Caco-2 (cell line): ENCODE data around the gene NPHP4. TPM values are rescaled to one million over a fixed set of nuclear protein-coding genes. Genes with fewer than 3 reads are reported as not detected.
A peak's percentile ranks its signal among the peaks of the same experiment; 100 is the strongest.

Experiments
- BruUV-seq: library from RNA; stranded (reverse); fragments of 400-500 nt; replicated peaks from 2 replicates; lab custom pipeline; 2021; lab: Mats Ljungman, UMichigan
- CTCF ChIA-PET: fragments of 300-600 bp; sonication (Branson Sonifier 250); formaldehyde crosslinking; loops from one replicate; lab custom pipeline; 2022; ENCODE audit warnings: antibody characterized with exemption; lab: Charles Lee
- POLR2A ChIA-PET: fragments of 300-600 bp; sonication (Branson Sonifier 250); formaldehyde crosslinking; loops from one replicate; lab custom pipeline; 2022; ENCODE audit warnings: antibody characterized with exemption; lab: Charles Lee
- DNase-seq, 2 experiments: peaks; one replicate each; pipeline versions ENCODE4 v3.0.0 to v3.0.0-alpha.2; 2020 to 2022
- H3K27me3 ChIP-seq: replicated peaks from 2 replicates; pipeline ENCODE4 v1.6.0; 2011; ENCODE audit warnings: low read length; ENCODE audit not compliant: control insufficient read depth, insufficient read depth
- H3K36me3 ChIP-seq: 2 replicates; pipeline ENCODE4 v1.5.1; 2011; ENCODE audit warnings: low read length; ENCODE audit not compliant: control insufficient read depth, insufficient read depth
- H3K4me1 ChIP-seq: fragments of 250-450 bp; sonication (Bioruptor Pico); 2 replicates; pipeline ENCODE4 v1.5.1; 2020; ENCODE audit warnings: mild to moderate bottlenecking
- H3K4me3 ChIP-seq: 2 replicates; pipeline ENCODE4 v1.5.1; 2011; ENCODE audit warnings: low read depth, mild to moderate bottlenecking, control low read depth, low read length
- H3K9me3 ChIP-seq: fragments of 250-450 bp; sonication (Bioruptor Pico); 2 replicates; pipeline ENCODE4 v1.5.1; 2020; ENCODE audit warnings: mild to moderate bottlenecking, moderate library complexity
- H3K27ac Mint-ChIP-seq: one replicate; pipeline ENCODE4 v1.8.0; 2022; ENCODE audit warnings: mixed read lengths; ENCODE audit not compliant: unreplicated experiment
- H3K27me3 Mint-ChIP-seq: one replicate; pipeline ENCODE4 v1.8.0; 2022; ENCODE audit warnings: mixed read lengths; ENCODE audit not compliant: insufficient read depth, unreplicated experiment
- H3K36me3 Mint-ChIP-seq: one replicate; pipeline ENCODE4 v1.8.0; 2022; ENCODE audit warnings: mild to moderate bottlenecking, mixed read lengths; ENCODE audit not compliant: insufficient read depth, unreplicated experiment
- H3K4me1 Mint-ChIP-seq: one replicate; pipeline ENCODE4 v1.8.0; 2022; ENCODE audit warnings: low read depth, mixed read lengths; ENCODE audit not compliant: unreplicated experiment
- H3K4me3 Mint-ChIP-seq: one replicate; pipeline ENCODE4 v1.8.0; 2022; ENCODE audit warnings: mild to moderate bottlenecking, moderate library complexity, mixed read lengths; ENCODE audit not compliant: unreplicated experiment
- H3K9me3 Mint-ChIP-seq: one replicate; pipeline ENCODE4 v1.8.0; 2022; ENCODE audit warnings: mixed read lengths; ENCODE audit not compliant: unreplicated experiment
- CTCF ChIP-seq, 2 experiments: fragments of 200-600 bp in 1 of 2; IDR thresholded peaks; 1 replicate in 1 of 2; 2 replicates in 1 of 2; pipeline versions ENCODE4 v1.5.1 to v1.8.0; 2011 to 2022; ENCODE audit warnings: antibody characterized with exemption in 1 of 2, control low read depth in 1 of 2, inconsistent platforms in 1 of 2, low read depth in 1 of 2, low read length in 1 of 2, mild to moderate bottlenecking in 1 of 2, moderate library complexity in 1 of 2; ENCODE audit not compliant: insufficient read depth in 1 of 2, severe bottlenecking in 1 of 2, unreplicated experiment in 1 of 2
- intact Hi-C: fragments of 100-400 bp; cut with micrococcal nuclease; formaldehyde crosslinking; loops from one replicate; pipeline ENCODE4 v1.10.0; 2022; ENCODE audit not compliant: unreplicated experiment
- total RNA-seq: library from RNA; stranded (reverse); gene quantifications from 2 replicates; pipeline ENCODE4 v1.2.3, GENCODE V29; 2022

NPHP4 gene
- total RNA-seq, 1 experiment from 2014 or later = 12.3 TPM

GRCh38 chr1:5994713-5995621 is 2.7 kb upstream of the NPHP4 start:
- intact Hi-C loops = loop anchor here (5.0 kb wide), 1 partner anchor 32 kb away; no protein-coding TSS in a partner anchor
- H3K36me3 Mint-ChIP-seq = no peaks in the 10 kb centered on the region
- POLR2A ChIA-PET = no interaction called here
- peak in 1 of 2 experiments; percentile 35 for DNase-seq
- no peak overlapping the region for H3K27ac Mint-ChIP-seq
- H3K27me3 Mint-ChIP-seq = no peaks in the 10 kb centered on the region
- Histone ChIP-seq H3K9me3 (no peaks in the 10 kb centered on the region), H3K4me3 (no peak overlapping the region), H3K36me3 (no peaks in the 10 kb centered on the region), H3K27me3 (no peaks in the 10 kb centered on the region), H3K4me1 (peaks cover 5% of the 10 kb centered on the region)
- no peak overlapping the region for H3K4me3 Mint-ChIP-seq
- peaks cover 7% of the 10 kb centered on the region for H3K4me1 Mint-ChIP-seq
- no peaks in the 10 kb centered on the region for H3K9me3 Mint-ChIP-seq
- no TSS peak for BruUV-seq
- no peak for TF ChIP-seq CTCF (IDR thresholded peaks at IDR 0.05; ENCODE audit: insufficient read depth in 1 of 2, low read depth in 1 of 2, low read length in 1 of 2, severe bottlenecking in 1 of 2, unreplicated experiment in 1 of 2)
- CTCF ChIA-PET = no interaction called here

- Histone ChIP-seq H3K4me3 (peak overlapping the region; percentile 63), H3K27me3 (no peaks in the 10 kb centered on the region), H3K9me3 (no peaks in the 10 kb centered on the region), H3K36me3 (no peaks in the 10 kb centered on the region), H3K4me1 (peaks cover 5% of the 10 kb centered on the region)
- H3K4me3 Mint-ChIP-seq = peak overlapping the region; percentile 73
- H3K27ac Mint-ChIP-seq = no peak overlapping the region
- no peaks in the 10 kb centered on the region for H3K27me3 Mint-ChIP-seq
- POLR2A ChIA-PET = no interaction called here
- H3K36me3 Mint-ChIP-seq = no peaks in the 10 kb centered on the region
- no peak for TF ChIP-seq CTCF (IDR thresholded peaks at IDR 0.05; ENCODE audit: insufficient read depth in 1 of 2, low read depth in 1 of 2, low read length in 1 of 2, severe bottlenecking in 1 of 2, unreplicated experiment in 1 of 2)
- CTCF ChIA-PET = interaction anchor here (0.6 kb wide), 1 partner anchor 111 kb away, joined by 3 read pairs; no protein-coding TSS in a partner anchor
- H3K9me3 Mint-ChIP-seq = no peaks in the 10 kb centered on the region
- no TSS peak for BruUV-seq
- DNase-seq = peak in 1 of 2 experiments; percentile 14
- intact Hi-C loops = loop anchor here (5.0 kb wide), 1 partner anchor 33 kb away; no protein-coding TSS in a partner anchor
- peaks cover 7% of the 10 kb centered on the region for H3K4me1 Mint-ChIP-seq
These were observed 1.6 kb upstream of the NPHP4 start for GRCh38 chr1:5993556-5994491.
